Breast epithelium (tissue), 4 donors: ENCODE measurements around the gene WNK3. TPM values are rescaled to one million over a fixed set of nuclear protein-coding genes. Genes with fewer than 3 reads are reported as not detected.

ENCODE experiments used
- DNase-seq, 2 donors: peaks; one replicate each; pipeline ENCODE4 v3.0.0-alpha.2; 2019; ENCODE audit warnings: low spot score in 2 of 2
- H3K27ac ChIP-seq, 2 donors: fragments of 200-600 bp; sonication (generic) in 1 of 2; one replicate each; pipeline ENCODE4 v1.5.1; 2016 to 2019; ENCODE audit warnings: mild to moderate bottlenecking in 1 of 2
- H3K27me3 ChIP-seq, 2 donors: fragments of 200-600 bp; sonication (generic) in 1 of 2; one replicate each; pipeline versions ENCODE4 v1.5.1 to v1.6.0; 2017 to 2019; ENCODE audit warnings: control low read depth in 1 of 2, mild to moderate bottlenecking in 1 of 2
- H3K36me3 ChIP-seq: fragments of 200-600 bp; one replicate; pipeline ENCODE4 v1.5.1; 2019
- H3K4me1 ChIP-seq, 2 donors: fragments of 200-600 bp; sonication (generic); one replicate each; pipeline ENCODE4 v1.5.1; 2016 to 2019; ENCODE audit warnings: control low read depth in 1 of 2
- H3K4me3 ChIP-seq, 3 donors: fragments of 200-600 bp; sonication (generic); 1 replicate in 2 of 3; 2 replicates in 1 of 3; pipeline ENCODE4 v1.5.1; 2016 to 2019; ENCODE audit warnings: mild to moderate bottlenecking in 3 of 3, moderate library complexity in 2 of 3
- H3K9me3 ChIP-seq, 2 donors: fragments of 200-600 bp; sonication (generic) in 1 of 2; one replicate each; pipeline ENCODE4 v1.5.1; 2016 to 2019; ENCODE audit warnings: control low read depth in 1 of 2
- POLR2A ChIP-seq: fragments of 450-650 bp; IDR thresholded peaks from one replicate; pipeline ENCODE4 v1.6.1; 2016; ENCODE audit warnings: antibody characterized with exemption, mild to moderate bottlenecking, moderate library complexity
- POLR2AphosphoS5 ChIP-seq, 3 donors: sonication (generic); formaldehyde crosslinking; IDR thresholded peaks; one replicate each; pipeline ENCODE4 v1.6.1; 2017; ENCODE audit warnings: antibody characterized with exemption in 3 of 3
- intact Hi-C: fragments of 100-400 bp; cut with DNase I; formaldehyde crosslinking; loops from one replicate; pipeline ENCODE4 v1.15.1; 2023; ENCODE audit warnings: low total_unique reads
- total RNA-seq, 3 donors: library from RNA; depleted of rRNA; stranded (reverse); fragments of >200 nt; gene quantifications; one replicate each; pipeline ENCODE4 v1.1.0, GENCODE V29; 2016
- TF ChIP-seq, protein P1 (sequence below), 3 donors: fragments of 450-650 bp; IDR thresholded peaks; one replicate each; pipeline ENCODE4 v1.5.1; 2016 to 2017; ENCODE audit warnings: antibody characterized with exemption in 3 of 3, mild to moderate bottlenecking in 3 of 3, moderate library complexity in 3 of 3

The WNK3 gene
- total RNA-seq, 3 donors from 2014 or later: 1.3 to 5.4 (median 3.3) TPM

DNA sequence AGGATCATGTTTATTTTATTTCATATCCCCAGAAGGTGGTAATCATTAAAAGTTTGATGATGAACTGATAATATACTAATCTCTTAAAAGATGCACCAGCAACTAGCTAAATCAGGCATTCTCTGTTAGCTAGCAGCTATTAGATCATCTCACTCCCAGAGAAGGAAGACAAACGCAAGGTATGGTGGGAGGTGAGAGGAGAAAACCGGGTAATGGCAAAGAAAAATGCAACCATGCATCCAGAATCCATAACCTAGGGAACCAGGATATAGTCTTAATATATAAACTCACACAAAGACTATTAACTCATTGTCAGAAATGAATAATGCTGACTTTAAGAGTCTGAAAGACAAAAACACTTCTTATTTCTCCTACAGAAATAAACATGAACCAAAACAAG is 66.1 kb downstream of the WNK3 start:
- Histone ChIP-seq H3K27ac (no peak overlapping the region), H3K4me1 (no peaks in the 10 kb centered on the region), H3K27me3 (peaks cover 0 to 18% of the 10 kb centered on the region in 2 donors), H3K36me3 (no peaks in the 10 kb centered on the region), H3K9me3 (no peaks in the 10 kb centered on the region), H3K4me3 (no peak overlapping the region)
- no peak for DNase-seq
- TF ChIP-seq POLR2A (no peak), POLR2AphosphoS5 (IDR thresholded peaks at IDR 0.05) (no peak)
- TF ChIP-seq, protein P1, sequence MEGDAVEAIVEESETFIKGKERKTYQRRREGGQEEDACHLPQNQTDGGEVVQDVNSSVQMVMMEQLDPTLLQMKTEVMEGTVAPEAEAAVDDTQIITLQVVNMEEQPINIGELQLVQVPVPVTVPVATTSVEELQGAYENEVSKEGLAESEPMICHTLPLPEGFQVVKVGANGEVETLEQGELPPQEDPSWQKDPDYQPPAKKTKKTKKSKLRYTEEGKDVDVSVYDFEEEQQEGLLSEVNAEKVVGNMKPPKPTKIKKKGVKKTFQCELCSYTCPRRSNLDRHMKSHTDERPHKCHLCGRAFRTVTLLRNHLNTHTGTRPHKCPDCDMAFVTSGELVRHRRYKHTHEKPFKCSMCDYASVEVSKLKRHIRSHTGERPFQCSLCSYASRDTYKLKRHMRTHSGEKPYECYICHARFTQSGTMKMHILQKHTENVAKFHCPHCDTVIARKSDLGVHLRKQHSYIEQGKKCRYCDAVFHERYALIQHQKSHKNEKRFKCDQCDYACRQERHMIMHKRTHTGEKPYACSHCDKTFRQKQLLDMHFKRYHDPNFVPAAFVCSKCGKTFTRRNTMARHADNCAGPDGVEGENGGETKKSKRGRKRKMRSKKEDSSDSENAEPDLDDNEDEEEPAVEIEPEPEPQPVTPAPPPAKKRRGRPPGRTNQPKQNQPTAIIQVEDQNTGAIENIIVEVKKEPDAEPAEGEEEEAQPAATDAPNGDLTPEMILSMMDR (IDR thresholded peaks at IDR 0.05): no peak
- intact Hi-C loops: no loop called here

DNA sequence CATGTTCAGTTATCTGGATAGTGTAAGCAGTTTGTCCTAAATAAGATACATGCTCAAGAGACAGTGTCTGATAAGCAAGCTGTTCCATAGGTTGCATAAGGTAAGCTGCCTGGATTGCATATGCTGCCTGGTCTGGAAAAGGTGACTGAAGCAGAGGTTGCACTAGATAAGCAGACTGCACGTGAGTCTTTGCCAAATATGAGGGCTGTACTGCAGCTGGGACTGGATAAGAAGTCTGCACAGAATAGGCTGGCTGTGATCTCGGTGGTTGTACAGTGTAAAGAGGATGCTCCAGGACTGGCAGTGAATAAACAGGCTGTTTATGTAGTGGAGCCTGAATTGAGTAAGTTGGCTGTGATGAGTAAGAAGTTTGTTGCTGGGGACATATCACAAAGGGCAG is 68.9 kb downstream of the WNK3 start:
- DNase-seq: no peak
- intact Hi-C loops: no loop called here
- TF ChIP-seq POLR2A: no peak
- no peaks in the 10 kb centered on the region for H3K36me3 ChIP-seq
- H3K27ac ChIP-seq: no peak overlapping the region
- no peaks in the 10 kb centered on the region for H3K9me3 ChIP-seq
- no peaks in the 10 kb centered on the region for H3K4me1 ChIP-seq
- H3K27me3 ChIP-seq: peaks cover 0 to 5% of the 10 kb centered on the region in 2 donors
- H3K4me3 ChIP-seq: no peak overlapping the region

DNA sequence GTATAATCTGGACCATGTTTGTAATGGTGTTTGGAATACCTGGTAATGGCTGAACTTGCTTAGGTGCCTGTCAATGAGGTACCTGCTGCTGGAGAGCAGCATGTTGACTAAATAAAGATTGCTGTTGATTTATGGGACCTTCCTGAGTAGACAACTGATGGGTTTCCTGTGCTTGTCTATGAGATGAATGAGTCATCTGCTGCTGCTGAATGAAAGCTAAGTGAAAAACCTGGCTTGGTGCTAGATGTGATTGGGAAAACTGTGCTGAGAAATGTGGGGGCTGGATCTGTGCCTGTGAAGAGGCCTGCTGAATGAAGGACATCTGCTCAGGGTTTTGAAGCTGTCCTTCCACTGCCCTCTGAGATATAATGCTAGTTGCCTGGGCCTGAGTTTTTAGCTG is 69.6 kb downstream of the WNK3 start:
- intact Hi-C loops: no loop called here
- H3K4me3 ChIP-seq: no peak overlapping the region
- TF ChIP-seq, protein P1 (IDR thresholded peaks at IDR 0.05): no peak
- TF ChIP-seq POLR2AphosphoS5 (IDR thresholded peaks at IDR 0.05) (no peak), POLR2A (no peak)
- no peaks in the 10 kb centered on the region for H3K9me3 ChIP-seq
- peaks cover 0 to 5% of the 10 kb centered on the region in 2 donors for H3K27me3 ChIP-seq
- no peaks in the 10 kb centered on the region for H3K4me1 ChIP-seq
- no peak for DNase-seq
- no peaks in the 10 kb centered on the region for H3K36me3 ChIP-seq
- H3K27ac ChIP-seq: no peak overlapping the region

DNA sequence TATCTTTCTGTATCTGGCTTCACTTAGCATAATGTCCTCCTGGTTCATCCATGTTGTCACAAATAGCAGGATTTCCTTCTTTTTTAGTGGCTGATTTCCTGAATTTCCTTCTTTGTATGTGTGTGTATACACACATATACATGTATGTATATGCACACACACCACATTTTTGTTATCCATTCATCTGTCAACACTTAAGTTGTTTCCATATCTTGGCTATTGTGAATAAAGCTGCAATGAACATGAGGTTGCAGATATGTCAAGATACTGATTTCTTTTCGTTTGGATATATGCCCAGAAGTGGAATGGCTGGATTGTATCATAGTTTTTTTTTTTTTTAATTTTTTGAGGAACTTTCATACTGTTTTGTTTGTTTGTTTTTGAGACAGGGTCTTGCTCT is 76.2 kb downstream of the WNK3 start:
- H3K4me3 ChIP-seq: no peak overlapping the region
- H3K27me3 ChIP-seq: no peaks in the 10 kb centered on the region
- no peak overlapping the region for H3K27ac ChIP-seq
- H3K9me3 ChIP-seq: peaks cover 0 to 3% of the 10 kb centered on the region in 2 donors
- DNase-seq: no peak
- TF ChIP-seq, protein P1 (IDR thresholded peaks at IDR 0.05): no peak
- no peaks in the 10 kb centered on the region for H3K36me3 ChIP-seq
- H3K4me1 ChIP-seq: no peaks in the 10 kb centered on the region
- intact Hi-C loops: no loop called here

DNA sequence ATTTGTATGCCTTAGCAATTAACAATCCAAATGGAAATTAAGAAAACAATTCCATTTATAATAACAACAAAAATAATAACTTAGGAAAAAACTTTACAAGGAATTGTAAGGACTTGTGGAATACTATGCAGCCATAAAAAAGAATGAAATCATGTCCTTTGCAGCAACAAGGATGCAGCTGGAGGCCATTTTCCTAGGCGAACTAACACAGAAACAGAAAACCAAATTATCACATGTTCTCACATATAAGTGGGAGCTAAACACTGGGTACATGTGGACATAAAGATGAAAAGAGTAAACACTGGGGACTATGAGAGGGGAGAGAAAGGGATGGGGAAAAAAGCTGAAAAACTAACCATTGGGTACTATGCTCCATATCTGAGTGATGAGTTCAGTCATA is 77.4 kb downstream of the WNK3 start:
- intact Hi-C loops: no loop called here
- peaks cover 0 to 3% of the 10 kb centered on the region in 2 donors for H3K9me3 ChIP-seq
- no peak overlapping the region for H3K4me3 ChIP-seq
- TF ChIP-seq, protein P1 (IDR thresholded peaks at IDR 0.05): no peak
- TF ChIP-seq POLR2A (no peak), POLR2AphosphoS5 (IDR thresholded peaks at IDR 0.05) (no peak)
- H3K27ac ChIP-seq: no peak overlapping the region
- H3K4me1 ChIP-seq: no peaks in the 10 kb centered on the region
- H3K27me3 ChIP-seq: no peaks in the 10 kb centered on the region
- no peak for DNase-seq
- no peaks in the 10 kb centered on the region for H3K36me3 ChIP-seq

DNA sequence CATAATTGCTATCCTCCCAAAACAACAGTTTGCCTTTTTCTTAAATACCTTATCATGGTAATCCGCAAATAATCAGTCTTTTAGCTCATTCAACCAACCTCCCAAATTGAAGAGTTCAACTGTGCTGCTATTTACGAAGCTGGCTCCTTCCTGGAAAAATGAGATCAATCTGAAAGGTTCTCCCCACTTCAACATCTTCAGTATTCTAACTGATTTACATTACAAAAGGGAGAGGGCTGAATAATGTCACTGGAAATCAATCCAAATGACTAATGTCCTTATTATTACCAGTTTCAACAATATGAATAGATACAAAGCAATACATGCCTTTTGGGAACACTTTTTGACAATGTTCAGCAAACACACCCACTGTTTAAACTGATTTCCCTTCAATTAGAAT is 86.2 kb downstream of the WNK3 start:
- H3K4me3 ChIP-seq: no peak overlapping the region
- H3K27me3 ChIP-seq: peaks cover 0 to 10% of the 10 kb centered on the region in 2 donors
- H3K4me1 ChIP-seq: no peaks in the 10 kb centered on the region
- intact Hi-C loops: no loop called here
- H3K27ac ChIP-seq: no peak overlapping the region
- DNase-seq: no peak
- no peaks in the 10 kb centered on the region for H3K9me3 ChIP-seq
- no peaks in the 10 kb centered on the region for H3K36me3 ChIP-seq
- TF ChIP-seq POLR2AphosphoS5 (IDR thresholded peaks at IDR 0.05): no peak
- TF ChIP-seq, protein P1 (IDR thresholded peaks at IDR 0.05): no peak
- TF ChIP-seq POLR2A: no peak
